WTC11 (cell line): Measurements from ENCODE around the gene CNIH3. TPM values are rescaled to one million over a fixed set of nuclear protein-coding genes. Genes with fewer than 3 reads are reported as not detected.

Experiments used
- ATAC-seq: fragments of 200-7000 bp; cut with Tn5 transposase; 2 replicates; pipeline ENCODE4 v1.10.0; 2021; ENCODE audit warnings: mild to moderate bottlenecking, moderate library complexity
- CTCF ChIA-PET: fragments of 300-600 bp; sonication (Branson Sonifier 250); formaldehyde crosslinking; loops from one replicate; lab custom pipeline; 2021; ENCODE audit warnings: antibody characterized with exemption; lab: Charles Lee
- POLR2A ChIA-PET: fragments of 350-600 bp; sonication (Branson Sonifier 250); formaldehyde crosslinking; loops from one replicate; lab custom pipeline; 2021; ENCODE audit warnings: antibody characterized with exemption; lab: Charles Lee
- DNase-seq: peaks from one replicate; pipeline ENCODE4 v3.0.0; 2021; ENCODE audit warnings: low spot score
- H3K27ac Mint-ChIP-seq: 2 replicates; pipeline ENCODE4 v1.8.0; 2021; ENCODE audit warnings: mixed read lengths
- H3K27me3 Mint-ChIP-seq: 2 replicates; pipeline ENCODE4 v1.8.0; 2021; ENCODE audit warnings: low read depth, mild to moderate bottlenecking, moderate library complexity, mixed read lengths
- H3K36me3 Mint-ChIP-seq: 2 replicates; pipeline ENCODE4 v1.8.0; 2021; ENCODE audit warnings: mixed read lengths
- H3K4me1 Mint-ChIP-seq: 2 replicates; pipeline ENCODE4 v1.8.0; 2022; ENCODE audit warnings: mixed read lengths
- H3K4me3 Mint-ChIP-seq: 2 replicates; pipeline ENCODE4 v1.8.0; 2021; ENCODE audit warnings: mild to moderate bottlenecking, moderate library complexity, mixed read lengths
- H3K9me3 Mint-ChIP-seq: 2 replicates; pipeline ENCODE4 v1.8.0; 2021; ENCODE audit warnings: mixed read lengths
- CDX4 ChIP-seq: fragments of 250-450 bp; sonication (Bioruptor Pico); IDR thresholded peaks from 2 replicates; pipeline ENCODE4 v1.9.0; 2021; ENCODE audit warnings: moderate library complexity, mild to moderate bottlenecking, inconsistent platforms, borderline replicate concordance
- NR2C2 ChIP-seq: sonication (generic); formaldehyde crosslinking; IDR thresholded peaks from 2 replicates; pipeline ENCODE4 v1.8.0; 2022; ENCODE audit warnings: mild to moderate bottlenecking, missing genetic modification reagents
- PRRX2 ChIP-seq: fragments of 250-450 bp; sonication (Bioruptor Pico); IDR thresholded peaks from 2 replicates; pipeline ENCODE4 v1.8.0; 2021; ENCODE audit warnings: mild to moderate bottlenecking
- ZBTB43 ChIP-seq: sonication (generic); formaldehyde crosslinking; IDR thresholded peaks from 2 replicates; pipeline ENCODE4 v1.8.1; 2023; ENCODE audit warnings: mild to moderate bottlenecking, missing genetic modification reagents
- ZNF232 ChIP-seq: sonication (generic); formaldehyde crosslinking; IDR thresholded peaks from 2 replicates; pipeline ENCODE4 v1.8.0; 2022; ENCODE audit warnings: mild to moderate bottlenecking, missing genetic modification reagents
- ZNF423 ChIP-seq: fragments of 250-450 bp; sonication (Bioruptor Pico); IDR thresholded peaks from 2 replicates; pipeline ENCODE4 v2.1.2; 2022; ENCODE audit warnings: mild to moderate bottlenecking, moderate library complexity
- ZNF425 ChIP-seq: fragments of 250-450 bp; sonication (Bioruptor Pico); conservative IDR thresholded peaks from 2 replicates; pipeline ENCODE4 v1.9.0; 2021; ENCODE audit warnings: mild to moderate bottlenecking
- total RNA-seq: library from RNA; stranded (reverse); gene quantifications from 3 replicates; pipeline ENCODE4 v1.2.3, GENCODE V29; 2021
- TF ChIP-seq, protein P1 (sequence below): sonication (generic); formaldehyde crosslinking; IDR thresholded peaks from 2 replicates; pipeline ENCODE4 v1.8.1; 2023; ENCODE audit warnings: mild to moderate bottlenecking, missing genetic modification reagents
- TF ChIP-seq, protein P2 (sequence below): sonication (generic); formaldehyde crosslinking; IDR thresholded peaks from 2 replicates; pipeline ENCODE4 v1.8.1; 2023; ENCODE audit warnings: mild to moderate bottlenecking, missing genetic modification reagents, moderate library complexity
- TF ChIP-seq, protein P3 (sequence below): fragments of 200-600 bp; IDR thresholded peaks from 2 replicates; pipeline ENCODE4 v1.8.0; 2022; ENCODE audit warnings: antibody characterized with exemption
- TF ChIP-seq, protein P4 (sequence below): sonication (generic); formaldehyde crosslinking; IDR thresholded peaks from 2 replicates; pipeline ENCODE4 v1.8.1; 2023; ENCODE audit warnings: mild to moderate bottlenecking, missing genetic modification reagents, moderate library complexity

CNIH3 gene
- total RNA-seq, 1 experiment from 2014 or later, result 8.1 TPM

DNA sequence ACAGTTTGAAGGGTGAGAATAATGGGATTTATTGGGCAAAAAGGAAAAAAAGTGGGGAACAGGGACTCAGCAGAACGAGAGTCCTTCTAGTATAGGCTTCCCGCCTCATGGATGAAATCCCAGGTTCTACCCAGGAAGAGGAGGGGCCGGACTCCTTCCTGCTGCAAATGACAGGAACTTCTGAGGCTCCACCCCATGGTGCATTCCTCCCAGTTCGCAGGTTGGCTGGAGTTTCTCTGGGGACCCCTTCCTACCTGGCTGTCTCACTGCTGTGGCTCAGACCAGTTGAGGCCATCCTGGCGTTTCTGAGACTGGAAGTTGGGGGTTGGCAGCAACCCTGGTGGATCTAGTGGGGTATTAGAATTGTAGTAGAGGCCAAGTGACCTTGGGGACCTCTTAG, 27.5 kb downstream of the CNIH3 start (continued):
- TF ChIP-seq, protein P1, sequence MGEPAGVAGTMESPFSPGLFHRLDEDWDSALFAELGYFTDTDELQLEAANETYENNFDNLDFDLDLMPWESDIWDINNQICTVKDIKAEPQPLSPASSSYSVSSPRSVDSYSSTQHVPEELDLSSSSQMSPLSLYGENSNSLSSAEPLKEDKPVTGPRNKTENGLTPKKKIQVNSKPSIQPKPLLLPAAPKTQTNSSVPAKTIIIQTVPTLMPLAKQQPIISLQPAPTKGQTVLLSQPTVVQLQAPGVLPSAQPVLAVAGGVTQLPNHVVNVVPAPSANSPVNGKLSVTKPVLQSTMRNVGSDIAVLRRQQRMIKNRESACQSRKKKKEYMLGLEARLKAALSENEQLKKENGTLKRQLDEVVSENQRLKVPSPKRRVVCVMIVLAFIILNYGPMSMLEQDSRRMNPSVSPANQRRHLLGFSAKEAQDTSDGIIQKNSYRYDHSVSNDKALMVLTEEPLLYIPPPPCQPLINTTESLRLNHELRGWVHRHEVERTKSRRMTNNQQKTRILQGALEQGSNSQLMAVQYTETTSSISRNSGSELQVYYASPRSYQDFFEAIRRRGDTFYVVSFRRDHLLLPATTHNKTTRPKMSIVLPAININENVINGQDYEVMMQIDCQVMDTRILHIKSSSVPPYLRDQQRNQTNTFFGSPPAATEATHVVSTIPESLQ (CRISPR knock-in tag), result no peak
- TF ChIP-seq PRRX2 (CRISPR knock-in tag) (no peak), ZNF425 (no peak), CDX4 (CRISPR knock-in tag) (no peak), NR2C2 (CRISPR knock-in tag) (no peak), ZNF423 (CRISPR knock-in tag) (no peak)
- TF ChIP-seq, protein P2, sequence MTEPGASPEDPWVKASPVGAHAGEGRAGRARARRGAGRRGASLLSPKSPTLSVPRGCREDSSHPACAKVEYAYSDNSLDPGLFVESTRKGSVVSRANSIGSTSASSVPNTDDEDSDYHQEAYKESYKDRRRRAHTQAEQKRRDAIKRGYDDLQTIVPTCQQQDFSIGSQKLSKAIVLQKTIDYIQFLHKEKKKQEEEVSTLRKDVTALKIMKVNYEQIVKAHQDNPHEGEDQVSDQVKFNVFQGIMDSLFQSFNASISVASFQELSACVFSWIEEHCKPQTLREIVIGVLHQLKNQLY, result no peak

GRCh38 chr1:224644553-224645154, 28.5 kb downstream of the CNIH3 start:
- DNase-seq, result peak; percentile 73
- ChIA-PET POLR2A (no interaction called here), CTCF (interaction anchor here (0.7 to 2.2 kb wide), 25 partner anchors 9 to 278 kb away, joined by 3 to 22 read pairs (median 4); partner anchors contain the start of gene CNIH3)
- no peak overlapping the region for H3K27ac Mint-ChIP-seq
- H3K9me3 Mint-ChIP-seq, result no peaks in the 10 kb centered on the region
- H3K36me3 Mint-ChIP-seq, result no peaks in the 10 kb centered on the region
- peaks cover 24% of the 10 kb centered on the region for H3K4me1 Mint-ChIP-seq
- no peak overlapping the region for H3K4me3 Mint-ChIP-seq
- H3K27me3 Mint-ChIP-seq, result no peaks in the 10 kb centered on the region
- no peak for TF ChIP-seq ZBTB43 (CRISPR knock-in tag)
- TF ChIP-seq, protein P3, sequence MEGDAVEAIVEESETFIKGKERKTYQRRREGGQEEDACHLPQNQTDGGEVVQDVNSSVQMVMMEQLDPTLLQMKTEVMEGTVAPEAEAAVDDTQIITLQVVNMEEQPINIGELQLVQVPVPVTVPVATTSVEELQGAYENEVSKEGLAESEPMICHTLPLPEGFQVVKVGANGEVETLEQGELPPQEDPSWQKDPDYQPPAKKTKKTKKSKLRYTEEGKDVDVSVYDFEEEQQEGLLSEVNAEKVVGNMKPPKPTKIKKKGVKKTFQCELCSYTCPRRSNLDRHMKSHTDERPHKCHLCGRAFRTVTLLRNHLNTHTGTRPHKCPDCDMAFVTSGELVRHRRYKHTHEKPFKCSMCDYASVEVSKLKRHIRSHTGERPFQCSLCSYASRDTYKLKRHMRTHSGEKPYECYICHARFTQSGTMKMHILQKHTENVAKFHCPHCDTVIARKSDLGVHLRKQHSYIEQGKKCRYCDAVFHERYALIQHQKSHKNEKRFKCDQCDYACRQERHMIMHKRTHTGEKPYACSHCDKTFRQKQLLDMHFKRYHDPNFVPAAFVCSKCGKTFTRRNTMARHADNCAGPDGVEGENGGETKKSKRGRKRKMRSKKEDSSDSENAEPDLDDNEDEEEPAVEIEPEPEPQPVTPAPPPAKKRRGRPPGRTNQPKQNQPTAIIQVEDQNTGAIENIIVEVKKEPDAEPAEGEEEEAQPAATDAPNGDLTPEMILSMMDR, result peak; percentile 93
- TF ChIP-seq, protein P4, sequence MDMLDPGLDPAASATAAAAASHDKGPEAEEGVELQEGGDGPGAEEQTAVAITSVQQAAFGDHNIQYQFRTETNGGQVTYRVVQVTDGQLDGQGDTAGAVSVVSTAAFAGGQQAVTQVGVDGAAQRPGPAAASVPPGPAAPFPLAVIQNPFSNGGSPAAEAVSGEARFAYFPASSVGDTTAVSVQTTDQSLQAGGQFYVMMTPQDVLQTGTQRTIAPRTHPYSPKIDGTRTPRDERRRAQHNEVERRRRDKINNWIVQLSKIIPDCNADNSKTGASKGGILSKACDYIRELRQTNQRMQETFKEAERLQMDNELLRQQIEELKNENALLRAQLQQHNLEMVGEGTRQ (CRISPR knock-in tag), result no peak
- ATAC-seq, result peak; percentile 72

DNA sequence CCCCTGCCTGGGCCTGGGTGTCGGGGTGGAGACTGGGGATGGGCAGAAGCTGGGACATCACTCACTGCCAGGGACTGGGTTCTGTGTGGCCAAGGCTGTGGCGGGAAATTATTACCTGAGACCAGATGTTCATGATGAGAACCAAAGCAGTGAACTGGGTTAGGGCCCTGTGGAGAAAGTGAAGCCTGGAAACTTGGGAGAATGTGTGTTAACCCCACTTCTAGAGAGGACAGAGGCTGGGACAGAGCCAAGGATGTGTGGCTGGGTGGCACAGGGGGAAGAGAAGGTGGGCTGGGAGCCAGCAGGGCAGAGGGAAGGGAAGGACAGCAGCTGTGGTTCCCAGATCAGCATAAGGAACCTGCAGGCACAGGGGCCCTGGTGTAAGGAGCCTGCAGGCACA, 31.3 kb downstream of the CNIH3 start:
- no peak for TF ChIP-seq ZNF232 (CRISPR knock-in tag)
- TF ChIP-seq, all 79 proteins: peak for 0
- Mint-ChIP-seq H3K9me3 (no peaks in the 10 kb centered on the region), H3K36me3 (no peaks in the 10 kb centered on the region), H3K4me3 (no peak overlapping the region), H3K27ac (no peak overlapping the region), H3K27me3 (no peaks in the 10 kb centered on the region), H3K4me1 (peaks cover 24% of the 10 kb centered on the region)
- ChIA-PET CTCF (interaction anchor here (1.1 kb wide), 1 partner anchor 204 kb away, joined by 3 read pairs; no protein-coding TSS in a partner anchor), POLR2A (no interaction called here)
- DNase-seq, result no peak
- ATAC-seq, result no peak
